AG08395 (cell line): ENCODE results near the gene TMEM72.

Experiments
- DNase-seq: peaks from one replicate; pipeline ENCODE4 v3.0.0; 2012; ENCODE audit warnings: mixed read lengths, low spot score

TMEM72 gene

GRCh38 chr10:44934416-44935200 lies 23.5 kb downstream of the TMEM72 start:
- no peak for DNase-seq

DNA sequence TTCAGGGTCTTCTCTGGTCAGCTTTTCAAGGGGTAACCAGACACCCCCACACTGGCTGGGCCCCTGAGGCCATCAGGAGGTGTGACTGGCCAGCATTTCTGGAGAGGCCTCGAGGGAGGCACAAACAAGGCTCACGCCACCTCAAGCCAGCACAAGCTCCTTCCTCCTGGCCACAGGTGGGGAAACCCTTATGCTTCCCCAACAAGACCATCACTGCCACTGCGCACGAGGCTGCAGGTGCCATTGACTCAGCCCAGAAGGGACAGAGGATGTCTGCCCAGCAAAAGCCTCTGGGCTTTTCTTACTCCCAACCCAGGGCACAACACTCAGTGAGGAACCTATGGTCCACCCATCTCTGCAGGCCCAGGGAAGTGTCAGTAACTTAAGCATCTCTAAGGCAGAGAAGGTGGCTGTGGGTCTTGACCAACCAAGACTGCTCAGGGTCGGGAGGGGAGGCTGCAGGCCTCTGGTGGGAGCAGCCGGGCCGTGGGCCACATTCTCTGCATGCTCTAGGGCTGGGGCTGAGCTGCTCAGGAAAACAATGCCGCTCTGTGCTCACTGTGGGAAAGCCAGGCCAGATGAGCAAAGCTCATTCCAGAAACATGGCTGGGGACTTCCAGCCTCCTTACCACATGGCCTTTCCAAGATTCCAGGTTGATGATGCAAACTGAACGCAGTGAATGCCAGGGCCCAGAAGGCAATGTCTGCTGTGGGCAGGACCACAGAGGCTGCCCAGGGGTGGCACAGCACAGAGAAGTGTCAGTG lies 24.2 kb downstream of the TMEM72 start:
- peak; percentile 79 for DNase-seq

GRCh38 chr10:44935966-44936295 lies 24.8 kb downstream of the TMEM72 start:
- DNase-seq: no peak

DNA sequence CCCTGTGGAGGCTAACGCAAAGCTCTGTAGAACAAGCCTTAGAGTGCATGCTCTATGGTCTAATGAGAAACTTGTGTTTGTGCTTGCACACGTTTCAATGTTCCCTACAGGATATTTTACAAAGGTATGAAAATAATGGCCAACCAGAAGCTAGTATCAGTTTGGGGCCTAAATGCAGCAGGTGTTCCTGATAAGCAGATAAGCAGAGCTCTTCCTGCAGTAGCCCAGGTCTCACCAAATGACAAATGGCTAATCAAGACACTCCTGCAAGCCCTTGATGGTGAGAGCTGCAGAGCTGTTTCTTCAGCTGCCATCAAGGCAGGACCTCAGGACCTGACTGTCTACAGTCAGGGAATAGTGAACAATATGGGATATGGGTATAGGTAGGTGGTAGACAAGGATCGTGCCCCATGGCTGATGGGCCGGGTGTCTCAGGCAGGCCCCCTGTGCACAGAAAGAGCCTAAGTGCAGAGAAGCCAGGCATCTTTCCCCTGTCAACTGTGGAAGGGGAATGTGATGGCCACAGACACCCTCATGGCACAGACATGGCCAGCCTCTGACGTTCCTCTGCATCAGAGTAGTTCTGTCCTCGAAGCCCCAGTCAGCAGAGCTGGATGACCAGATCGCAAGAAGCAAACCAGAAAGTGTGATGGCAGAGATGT lies 25.3 kb downstream of the TMEM72 start:
- DNase-seq: no peak

- DNase-seq: no peak
These were observed 26.3 kb downstream of the TMEM72 start for GRCh38 chr10:44937196-44938005.

GRCh38 chr10:44938956-44939355 lies 27.8 kb downstream of the TMEM72 start:
- DNase-seq: no peak

DNA sequence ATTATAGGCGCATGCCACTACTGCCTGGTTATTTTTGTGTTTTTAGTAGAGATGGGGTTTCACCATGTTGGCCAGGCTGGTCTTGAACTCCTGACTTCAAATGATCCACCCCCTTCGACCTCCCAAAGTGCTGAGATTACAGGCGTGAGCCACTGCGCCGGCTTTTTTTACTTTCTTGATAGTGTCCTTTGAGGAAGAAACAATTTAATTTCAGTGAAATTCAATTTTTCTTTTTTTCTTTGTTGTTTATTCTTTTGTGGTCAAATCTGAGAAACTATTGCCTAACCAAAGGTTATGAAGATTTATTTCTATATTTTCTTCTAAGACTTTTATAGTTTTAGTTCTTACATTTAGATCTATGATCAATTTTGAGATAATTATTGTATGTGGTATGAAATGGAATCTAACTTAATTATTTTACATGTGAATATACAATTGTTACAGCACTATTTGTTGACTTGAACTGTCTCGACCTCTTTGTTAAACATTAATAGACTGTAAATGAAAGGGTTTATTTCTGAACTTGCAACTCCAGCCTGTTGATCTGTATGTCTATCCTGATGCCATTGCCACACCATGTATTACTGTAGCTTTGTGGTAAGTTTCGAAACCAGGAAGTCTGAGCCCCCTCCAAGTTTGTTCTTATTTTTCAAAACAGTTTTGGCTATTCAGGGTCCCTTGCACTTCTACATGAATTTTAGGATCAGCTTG lies 28.7 kb downstream of the TMEM72 start:
- no peak for DNase-seq

GRCh38 chr10:44944354-44944753 lies 33.2 kb downstream of the TMEM72 start:
- no peak for DNase-seq

GRCh38 chr10:44946205-44946604 lies 35.1 kb downstream of the TMEM72 start:
- no peak for DNase-seq

DNA sequence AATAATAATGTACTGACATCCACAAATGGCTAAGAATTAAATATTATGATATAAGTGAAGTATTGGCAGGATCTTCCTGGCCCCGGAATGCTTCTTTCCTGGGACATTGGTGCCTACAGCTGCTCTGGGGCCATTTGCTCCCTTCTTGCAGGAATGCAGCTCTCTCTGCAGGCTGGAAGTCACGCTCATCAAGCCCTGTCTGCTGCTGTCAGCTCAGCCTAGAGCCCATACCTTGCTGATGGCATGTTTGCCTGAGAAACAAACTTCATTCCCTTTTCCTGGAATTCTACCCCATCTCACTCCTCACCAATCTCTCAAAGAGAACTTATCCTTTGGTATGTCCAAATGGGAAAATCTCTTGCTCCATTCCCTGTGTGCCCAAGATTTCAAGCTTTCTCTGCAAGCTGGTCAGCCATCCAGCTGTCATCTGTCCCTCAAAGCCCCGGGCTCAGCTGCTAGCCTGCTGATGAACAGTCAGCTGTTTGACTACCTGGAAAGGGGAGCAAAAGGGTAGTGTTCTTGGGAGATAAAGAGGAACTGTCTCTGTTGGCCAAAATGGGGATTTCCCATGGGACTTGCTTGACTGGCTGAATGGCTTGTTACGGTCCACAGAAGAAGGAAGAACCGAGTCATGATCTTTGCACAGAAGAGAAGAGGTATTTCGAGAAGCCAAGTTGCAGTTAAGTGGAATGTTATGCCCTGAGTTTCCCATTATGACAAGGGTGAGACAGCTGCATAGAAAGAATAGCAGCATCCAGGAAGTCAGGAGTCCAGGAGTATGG lies 36.4 kb downstream of the TMEM72 start:
- DNase-seq: no peak

GRCh38 chr10:44948642-44949041 lies 37.5 kb downstream of the TMEM72 start:
- no peak for DNase-seq

DNA sequence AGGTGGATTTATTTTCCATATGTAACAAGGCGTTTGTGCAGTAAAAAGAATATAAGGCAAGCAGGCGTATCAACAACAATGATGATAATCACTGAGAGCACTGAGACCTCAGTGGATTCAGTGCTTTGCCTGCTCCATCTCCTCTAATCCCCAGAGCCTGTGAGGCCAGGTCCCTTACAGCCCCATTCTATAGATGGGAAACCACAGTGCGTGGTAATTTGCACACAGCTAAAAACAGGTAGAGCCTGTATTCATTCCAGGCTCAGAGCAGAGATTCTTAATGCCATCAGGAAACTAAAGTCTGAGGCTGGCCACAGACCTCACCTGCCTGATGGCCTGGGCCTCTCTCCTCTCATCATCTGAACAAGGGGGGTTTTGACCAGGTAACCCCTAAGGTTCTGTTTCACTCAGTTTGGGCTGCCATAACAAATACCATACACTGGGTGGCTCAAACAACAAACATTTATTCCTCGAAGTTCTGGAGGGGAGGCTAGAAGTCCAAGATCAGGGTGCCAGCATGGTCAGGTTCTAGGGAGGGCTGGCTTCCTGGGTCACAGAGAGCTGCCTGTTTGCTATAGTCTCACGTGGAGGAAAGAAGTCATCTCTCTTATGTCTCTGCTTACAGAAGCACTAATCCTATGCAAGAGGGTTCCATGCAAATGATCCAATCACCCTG lies 38.1 kb downstream of the TMEM72 start:
- DNase-seq: no peak

DNA sequence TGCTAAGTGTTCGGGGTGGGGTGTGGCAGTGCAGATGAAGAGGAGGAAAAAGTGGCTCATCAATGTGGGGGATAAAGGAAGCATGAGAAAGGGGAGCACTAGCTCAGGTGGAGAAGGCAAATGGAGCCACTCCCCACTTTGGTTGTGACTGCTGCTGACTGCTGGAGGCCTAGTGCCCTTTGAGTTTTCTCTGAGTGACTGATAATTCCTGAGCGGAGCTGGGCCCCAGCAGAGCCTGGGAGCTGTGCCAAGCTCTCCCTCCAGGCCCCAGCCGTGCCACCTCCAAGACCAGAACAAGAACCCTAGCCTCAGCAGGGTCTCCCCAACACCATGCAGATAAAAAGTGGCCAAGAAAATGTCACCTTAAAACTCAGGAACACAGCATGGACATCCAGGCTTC lies 38.8 kb downstream of the TMEM72 start:
- DNase-seq: no peak

DNA sequence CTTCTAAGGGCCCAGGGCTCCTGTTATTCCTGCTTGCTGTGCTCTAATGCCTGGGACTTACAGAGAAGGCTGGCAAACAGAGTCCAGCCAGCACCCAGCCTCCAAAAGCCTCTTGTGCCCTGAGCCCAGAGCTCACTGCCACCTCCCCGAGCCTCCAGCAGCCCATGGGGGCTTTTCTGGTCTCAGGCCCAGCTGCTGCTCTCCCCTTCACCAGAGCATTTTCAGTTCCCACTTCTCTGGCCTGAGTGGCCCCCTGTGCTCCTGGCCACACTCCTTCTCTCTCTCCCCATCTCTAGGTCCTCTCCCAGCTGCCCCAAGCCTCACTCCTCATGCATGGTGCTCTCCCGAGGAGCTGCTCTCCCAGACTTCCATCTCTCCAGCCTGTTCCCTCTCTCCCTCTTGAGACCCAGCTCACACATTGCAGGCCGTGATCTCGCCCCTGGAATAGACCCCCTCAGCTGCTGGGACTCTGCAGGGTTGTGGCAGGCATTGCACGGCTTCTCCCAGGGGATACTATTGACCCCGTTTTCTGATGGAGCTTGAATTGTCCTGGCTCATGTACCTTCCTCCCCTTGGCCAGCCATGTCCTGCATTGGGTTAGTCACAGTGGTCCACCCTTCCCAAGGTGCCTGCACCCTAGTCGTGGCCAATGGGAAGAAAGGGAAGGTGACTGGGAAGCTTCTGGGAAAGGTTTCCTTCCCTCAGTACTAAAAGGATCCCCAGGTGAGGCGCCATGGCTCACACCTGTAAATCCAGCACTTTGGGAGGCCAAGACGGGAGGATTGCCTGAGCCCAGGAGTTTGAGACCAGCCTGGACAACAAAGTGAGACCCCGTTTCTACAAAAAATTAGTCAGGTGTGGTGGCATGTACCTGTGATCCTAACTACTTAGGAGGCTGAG lies 39.4 kb downstream of the TMEM72 start:
- no peak for DNase-seq

GRCh38 chr10:44951576-44952226 lies 40.6 kb downstream of the TMEM72 start:
- no peak for DNase-seq

DNA sequence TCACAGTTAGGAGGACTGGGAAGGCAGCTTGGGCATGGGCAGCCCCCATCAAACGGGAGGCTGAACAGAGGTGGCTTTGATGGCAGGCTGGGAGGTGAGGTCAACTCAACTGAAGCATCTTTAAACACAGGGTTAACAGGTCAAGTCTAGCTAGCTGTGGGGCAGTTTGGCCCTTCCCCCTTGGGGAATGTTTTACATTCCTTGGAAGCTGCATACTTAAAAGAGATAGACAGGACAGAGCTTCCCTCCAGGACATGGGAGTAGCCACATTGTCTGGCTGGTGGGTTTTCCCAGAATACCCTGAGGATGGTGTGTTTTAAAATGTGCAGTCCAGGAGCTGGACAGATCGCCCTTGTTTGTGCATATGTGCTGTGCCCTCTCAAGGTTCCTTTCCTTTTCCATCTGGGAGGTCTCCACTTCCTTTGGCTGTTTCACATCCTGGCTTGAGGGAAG lies 41.7 kb downstream of the TMEM72 start:
- no peak for DNase-seq

GRCh38 chr10:44954042-44954441 lies 42.9 kb downstream of the TMEM72 start:
- no peak for DNase-seq

DNA sequence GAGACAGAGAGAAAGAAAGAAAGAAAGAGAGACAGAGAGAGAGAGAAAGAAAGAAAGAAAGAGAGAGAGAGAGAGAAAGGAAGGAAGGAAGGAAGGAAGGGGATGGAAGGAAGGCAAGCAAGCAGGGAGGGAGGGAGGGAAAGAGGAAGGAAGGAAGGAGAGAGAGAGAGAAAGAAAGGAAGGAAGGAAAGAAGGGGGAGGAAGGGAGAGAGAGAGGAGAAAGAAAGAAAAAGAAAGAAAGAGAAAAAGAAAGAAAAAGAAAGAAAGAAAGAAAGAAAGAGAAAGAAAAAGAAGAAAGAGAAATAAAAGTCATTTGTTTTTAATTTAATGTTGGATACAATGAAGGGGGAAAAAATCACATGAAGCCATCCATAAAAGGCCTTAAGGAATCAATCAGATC lies 43.8 kb downstream of the TMEM72 start:
- no peak for DNase-seq
